Epithelial cell of esophagus (primary cell): ENCODE measurements around the gene SMPD3.

Experiments
- DNase-seq: peaks from one replicate; pipeline ENCODE4 v3.0.0; 2010; ENCODE audit warnings: low read depth
- H3K4me3 ChIP-seq: 2 replicates; pipeline ENCODE4 v1.5.1; 2011; ENCODE audit warnings: mild to moderate bottlenecking, low read length, control low read depth
- CTCF ChIP-seq: IDR thresholded peaks from 2 replicates; pipeline ENCODE4 v1.5.1; 2011; ENCODE audit warnings: low read depth, mild to moderate bottlenecking, low read length, control low read depth, inconsistent platforms; ENCODE audit not compliant: insufficient read depth; ENCODE audit errors: missing control alignments

The SMPD3 gene

DNA sequence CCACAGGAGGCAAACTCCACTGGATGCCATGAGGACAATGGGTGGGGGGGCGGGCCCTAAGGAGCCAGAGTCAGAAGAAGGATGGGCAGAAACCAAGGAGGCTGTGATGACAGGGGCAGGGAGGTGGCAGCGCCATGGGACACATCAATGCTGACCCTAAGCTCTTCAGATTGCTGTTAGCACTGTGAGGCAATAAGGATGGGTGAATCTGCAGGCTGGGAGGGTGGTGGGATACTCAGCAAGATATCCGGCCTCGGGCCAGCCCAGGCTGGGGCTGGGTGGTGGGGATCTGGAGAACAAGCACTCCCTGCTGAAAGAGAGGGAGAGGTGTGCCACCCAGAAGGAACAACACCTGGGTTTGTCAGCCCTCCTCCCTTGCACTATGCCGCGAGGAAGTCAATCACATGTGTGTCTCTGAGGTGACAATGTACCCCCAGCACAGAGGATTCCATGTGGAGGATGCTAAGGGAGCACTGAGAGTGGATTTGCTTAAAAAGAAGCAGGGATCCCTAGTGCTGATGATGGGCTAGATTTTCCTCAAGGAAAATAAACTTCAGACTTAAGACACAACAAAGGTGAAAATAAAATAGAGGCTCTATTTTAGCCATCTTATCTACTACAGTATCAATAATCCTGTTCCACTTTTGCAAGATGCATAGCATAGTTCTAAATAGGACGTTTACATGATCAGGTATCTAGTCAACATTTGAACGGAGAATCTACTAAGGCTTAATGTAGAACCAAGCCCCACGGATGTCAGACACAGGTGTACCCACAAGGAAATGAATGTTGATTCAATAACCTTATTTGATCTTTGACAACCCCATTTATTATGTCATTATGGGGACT lies 22.6 kb downstream of the SMPD3 start:
- DNase-seq = no peak
- H3K4me3 ChIP-seq = no peak overlapping the region
- TF ChIP-seq CTCF = no peak

- H3K4me3 ChIP-seq = no peak overlapping the region
- DNase-seq = no peak
- no peak for TF ChIP-seq CTCF
Measured at GRCh38 chr16:68423771-68424170, 24.5 kb downstream of the SMPD3 start.

- TF ChIP-seq CTCF = no peak
- no peak for DNase-seq
- H3K4me3 ChIP-seq = no peak overlapping the region
Measured at GRCh38 chr16:68422396-68422960, 25.8 kb downstream of the SMPD3 start.

GRCh38 chr16:68421076-68421475 lies 27.2 kb downstream of the SMPD3 start:
- TF ChIP-seq CTCF = no peak
- no peak overlapping the region for H3K4me3 ChIP-seq
- no peak for DNase-seq

GRCh38 chr16:68420366-68420942 lies 27.9 kb downstream of the SMPD3 start:
- TF ChIP-seq CTCF = no peak
- H3K4me3 ChIP-seq = no peak overlapping the region
- DNase-seq = no peak

GRCh38 chr16:68417711-68418301 lies 30.5 kb downstream of the SMPD3 start:
- no peak overlapping the region for H3K4me3 ChIP-seq
- DNase-seq = peak; percentile 88
- TF ChIP-seq CTCF = no peak
